CD14-positive monocyte (primary cell): ENCODE measurements around the gene SHBG. TPM values are rescaled to one million over a fixed set of nuclear protein-coding genes. Genes with fewer than 3 reads are reported as not detected.

ENCODE experiments used
- DNase-seq, 3 donors: peaks; one replicate each; pipeline ENCODE4 v3.0.0-alpha.2; 2011 to 2022
- H2AFZ ChIP-seq: 2 replicates; pipeline ENCODE4 v1.6.0; 2012; ENCODE audit warnings: mild to moderate bottlenecking, low read depth, low read length, inconsistent platforms; ENCODE audit not compliant: insufficient read depth, poor library complexity, severe bottlenecking
- H3K27ac ChIP-seq, 2 donors: 1 replicate in 1 of 2; 2 replicates in 1 of 2; pipeline ENCODE4 v1.5.1; 2012 to 2013; ENCODE audit warnings: low read length in 2 of 2, control low read depth in 1 of 2, inconsistent platforms in 1 of 2, low read depth in 1 of 2, mild to moderate bottlenecking in 1 of 2
- H3K27me3 ChIP-seq, 2 donors: one replicate each; pipeline versions ENCODE4 v1.6.0 to v1.6.1; 2011 to 2013; ENCODE audit warnings: low read length in 2 of 2; ENCODE audit not compliant: control insufficient read depth in 2 of 2, insufficient read depth in 2 of 2
- H3K36me3 ChIP-seq, 2 donors: replicated peaks in 1 of 2; 1 replicate in 1 of 2; 2 replicates in 1 of 2; pipeline versions ENCODE4 v1.5.1 to v1.6.1; 2012 to 2013; ENCODE audit warnings: low read length in 2 of 2, control low read depth in 1 of 2, inconsistent platforms in 1 of 2, mild to moderate bottlenecking in 1 of 2; ENCODE audit not compliant: insufficient read depth in 2 of 2, control insufficient read depth in 1 of 2
- H3K4me1 ChIP-seq, 2 donors: 1 replicate in 1 of 2; 2 replicates in 1 of 2; pipeline versions ENCODE4 v1.5.1 to v1.6.1; 2012 to 2013; ENCODE audit warnings: low read length in 2 of 2, control low read depth in 1 of 2, inconsistent platforms in 1 of 2, mild to moderate bottlenecking in 1 of 2, moderate library complexity in 1 of 2; ENCODE audit not compliant: insufficient read depth in 2 of 2, control insufficient read depth in 1 of 2
- H3K4me2 ChIP-seq: replicated peaks from 2 replicates; pipeline ENCODE3; 2012; ENCODE audit warnings: low read length, moderate library complexity, mild to moderate bottlenecking; ENCODE audit not compliant: poor library complexity, severe bottlenecking; ENCODE audit errors: extremely low read depth
- H3K4me3 ChIP-seq, 3 experiments: fragments of 200-600 bp in 1 of 3; sonication (generic) in 1 of 3; replicated peaks in 1 of 3; 1 replicate in 2 of 3; 2 replicates in 1 of 3; pipeline ENCODE4 v1.5.1; 2011 to 2013; ENCODE audit warnings: low read length in 3 of 3, mild to moderate bottlenecking in 3 of 3, control low read depth in 2 of 3, low read depth in 2 of 3, inconsistent platforms in 1 of 3, moderate library complexity in 1 of 3
- H3K79me2 ChIP-seq: 2 replicates; pipeline ENCODE4 v1.6.0; 2012; ENCODE audit warnings: mild to moderate bottlenecking, control low read depth, inconsistent platforms, low read length, moderate library complexity; ENCODE audit not compliant: insufficient read depth
- H3K9ac ChIP-seq: 2 replicates; pipeline ENCODE4 v1.6.0; 2017; ENCODE audit warnings: low read length, mild to moderate bottlenecking; ENCODE audit not compliant: insufficient read depth, poor library complexity, severe bottlenecking
- H3K9me3 ChIP-seq, 2 donors: replicated peaks in 1 of 2; 1 replicate in 1 of 2; 2 replicates in 1 of 2; pipeline versions ENCODE4 v1.5.1 to v1.6.1; 2012 to 2013; ENCODE audit warnings: low read length in 2 of 2, control low read depth in 1 of 2; ENCODE audit not compliant: control insufficient read depth in 1 of 2, insufficient read depth in 1 of 2
- H4K20me1 ChIP-seq: 2 replicates; pipeline ENCODE4 v1.6.0; 2012; ENCODE audit warnings: mild to moderate bottlenecking, low read length, control low read depth, moderate library complexity; ENCODE audit not compliant: insufficient read depth
- H3K27ac Mint-ChIP-seq, 7 donors: one replicate each; pipeline ENCODE4 v1.8.0; 2020; ENCODE audit warnings: mild to moderate bottlenecking in 7 of 7, mixed read lengths in 7 of 7, moderate library complexity in 6 of 7, inconsistent platforms in 2 of 7
- H3K27me3 Mint-ChIP-seq, 3 donors: one replicate each; pipeline ENCODE4 v1.8.0; 2021 to 2022; ENCODE audit warnings: low read depth in 3 of 3, mild to moderate bottlenecking in 3 of 3, mixed read lengths in 3 of 3, moderate library complexity in 3 of 3, inconsistent platforms in 1 of 3
- H3K36me3 Mint-ChIP-seq, 2 donors: one replicate each; pipeline ENCODE4 v1.8.0; 2020; ENCODE audit warnings: mixed read lengths in 2 of 2, inconsistent platforms in 1 of 2, mild to moderate bottlenecking in 1 of 2
- H3K4me1 Mint-ChIP-seq: one replicate; pipeline ENCODE4 v1.8.0; 2020; ENCODE audit warnings: mild to moderate bottlenecking, mixed read lengths
- H3K4me3 Mint-ChIP-seq, 2 donors: one replicate each; pipeline ENCODE4 v1.8.0; 2020; ENCODE audit warnings: mild to moderate bottlenecking in 2 of 2, mixed read lengths in 2 of 2, moderate library complexity in 1 of 2
- H3K9me3 Mint-ChIP-seq, 7 donors: one replicate each; pipeline ENCODE4 v1.8.0; 2020 to 2022; ENCODE audit warnings: mixed read lengths in 7 of 7, mild to moderate bottlenecking in 6 of 7, moderate library complexity in 6 of 7, inconsistent platforms in 2 of 7
- WGBS: methylation state at CpG from one replicate; pipeline ENCODE4 v1.1.5; 2013; ENCODE audit warnings: missing lambda C conversion rate; ENCODE audit not compliant: insufficient coverage; 5-methylcytosine and 5-hydroxymethylcytosine counted together
- intact Hi-C, 2 donors: fragments of 100-400 bp; cut with micrococcal nuclease; formaldehyde crosslinking; loops; one replicate each; pipeline versions ENCODE4 v1.15.0 to v1.15.1; 2023
- polyA plus RNA-seq, 3 donors: library from polyadenylated mRNA; depleted of rRNA in 1 of 3; unstranded in 2 of 3; stranded (reverse) in 1 of 3; fragments of 300-500 nt in 2 of 3; fragments of >200 nt in 1 of 3; fragmentation: Illumina TruSeq in 2 of 3; gene quantifications; 1 replicate in 2 of 3; 2 replicates in 1 of 3; pipeline ENCODE4 v1.2.3, GENCODE V29; 2012 to 2021
- TF ChIP-seq, protein P1 (sequence below): fragments of 200-600 bp; IDR thresholded peaks from one replicate; pipeline ENCODE4 v1.8.0; 2022; ENCODE audit warnings: antibody characterized with exemption, mild to moderate bottlenecking

Gene SHBG
- polyA plus RNA-seq, 3 donors = 0.43 TPM; not detected in 1

DNA sequence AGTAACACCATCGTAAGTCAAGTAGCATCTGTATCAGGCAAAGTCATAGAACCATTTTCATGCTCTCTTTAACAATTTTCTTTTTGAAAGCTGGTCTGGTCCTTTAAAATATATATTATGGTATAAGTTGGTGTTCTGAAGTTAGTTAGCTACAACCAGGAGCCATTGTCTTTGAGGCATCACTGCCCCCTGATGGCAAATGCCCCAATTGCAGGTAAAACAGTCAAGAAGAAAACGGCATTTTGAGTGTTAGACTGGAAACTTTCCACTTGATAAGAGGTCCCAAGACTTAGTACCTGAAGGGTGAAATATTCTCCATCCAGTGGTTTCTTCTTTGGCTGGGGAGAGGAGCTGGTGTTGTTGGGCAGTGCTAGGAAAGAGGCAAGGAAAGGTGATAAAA, 43.3 kb downstream of the SHBG start:
- intact Hi-C loops = no loop called here

DNA sequence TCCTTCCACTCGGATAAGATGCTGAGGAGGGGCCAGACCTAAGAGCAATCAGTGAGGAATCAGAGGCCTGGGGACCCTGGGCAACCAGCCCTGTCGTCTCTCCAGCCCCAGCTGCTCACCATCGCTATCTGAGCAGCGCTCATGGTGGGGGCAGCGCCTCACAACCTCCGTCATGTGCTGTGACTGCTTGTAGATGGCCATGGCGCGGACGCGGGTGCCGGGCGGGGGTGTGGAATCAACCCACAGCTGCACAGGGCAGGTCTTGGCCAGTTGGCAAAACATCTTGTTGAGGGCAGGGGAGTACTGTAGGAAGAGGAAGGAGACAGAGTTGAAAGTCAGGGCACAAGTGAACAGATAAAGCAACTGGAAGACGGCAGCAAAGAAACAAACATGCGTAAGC, 45.0 kb downstream of the SHBG start:
- Mint-ChIP-seq H3K4me1 (no peaks in the 10 kb centered on the region), H3K9me3 (peaks cover 9 to 23% (median 14%) of the 10 kb centered on the region in 7 donors), H3K27ac (peak overlapping the region in 1 of 7 donors; percentile 15), H3K27me3 (peaks cover 0 to 3% (median 0%) of the 10 kb centered on the region in 3 donors), H3K4me3 (no peak overlapping the region), H3K36me3 (peaks cover 57 to 75% of the 10 kb centered on the region in 2 donors)
- Histone ChIP-seq H3K9me3 (peaks cover 10 to 16% of the 10 kb centered on the region in 2 donors), H4K20me1 (peaks cover 28% of the 10 kb centered on the region), H3K4me2 (no peak overlapping the region), H3K9ac (no peak overlapping the region), H2AFZ (no peak overlapping the region), H3K4me3 (no peak overlapping the region), H3K79me2 (peaks cover 7% of the 10 kb centered on the region), H3K27me3 (no peaks in the 10 kb centered on the region), H3K27ac (no peak overlapping the region), H3K36me3 (peaks cover 52 to 67% of the 10 kb centered on the region in 2 donors), H3K4me1 (no peaks in the 10 kb centered on the region)
- DNase-seq = no peak
- intact Hi-C loops = no loop called here
- TF ChIP-seq, protein P1, sequence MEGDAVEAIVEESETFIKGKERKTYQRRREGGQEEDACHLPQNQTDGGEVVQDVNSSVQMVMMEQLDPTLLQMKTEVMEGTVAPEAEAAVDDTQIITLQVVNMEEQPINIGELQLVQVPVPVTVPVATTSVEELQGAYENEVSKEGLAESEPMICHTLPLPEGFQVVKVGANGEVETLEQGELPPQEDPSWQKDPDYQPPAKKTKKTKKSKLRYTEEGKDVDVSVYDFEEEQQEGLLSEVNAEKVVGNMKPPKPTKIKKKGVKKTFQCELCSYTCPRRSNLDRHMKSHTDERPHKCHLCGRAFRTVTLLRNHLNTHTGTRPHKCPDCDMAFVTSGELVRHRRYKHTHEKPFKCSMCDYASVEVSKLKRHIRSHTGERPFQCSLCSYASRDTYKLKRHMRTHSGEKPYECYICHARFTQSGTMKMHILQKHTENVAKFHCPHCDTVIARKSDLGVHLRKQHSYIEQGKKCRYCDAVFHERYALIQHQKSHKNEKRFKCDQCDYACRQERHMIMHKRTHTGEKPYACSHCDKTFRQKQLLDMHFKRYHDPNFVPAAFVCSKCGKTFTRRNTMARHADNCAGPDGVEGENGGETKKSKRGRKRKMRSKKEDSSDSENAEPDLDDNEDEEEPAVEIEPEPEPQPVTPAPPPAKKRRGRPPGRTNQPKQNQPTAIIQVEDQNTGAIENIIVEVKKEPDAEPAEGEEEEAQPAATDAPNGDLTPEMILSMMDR = no peak
- over 99% methylated on average over 12 of the region's 14 CpGs for WGBS

More for the DNA sequence above, 43.3 kb downstream of the SHBG start:
- WGBS = no CpG with 5 or more reads among the region's 2 CpGs
- TF ChIP-seq, protein P1 = peak; percentile 56
- H3K9ac ChIP-seq = no peak overlapping the region
- peaks cover 0 to 3% (median 0%) of the 10 kb centered on the region in 3 donors for H3K27me3 Mint-ChIP-seq
- peak overlapping the region in 1 of 7 donors; percentile 59 for H3K27ac Mint-ChIP-seq
- no peaks in the 10 kb centered on the region for H3K27me3 ChIP-seq
- peaks cover 10 to 16% of the 10 kb centered on the region in 2 donors for H3K9me3 ChIP-seq
- H4K20me1 ChIP-seq = peaks cover 21% of the 10 kb centered on the region
- H3K4me1 ChIP-seq = no peaks in the 10 kb centered on the region
- H3K27ac ChIP-seq = no peak overlapping the region
- no peaks in the 10 kb centered on the region for H3K4me1 Mint-ChIP-seq
- peaks cover 9 to 23% (median 14%) of the 10 kb centered on the region in 7 donors for H3K9me3 Mint-ChIP-seq
- no peak overlapping the region for H3K4me2 ChIP-seq
- peaks cover 72 to 89% of the 10 kb centered on the region in 2 donors for H3K36me3 Mint-ChIP-seq
- peaks cover 69 to 84% of the 10 kb centered on the region in 2 donors for H3K36me3 ChIP-seq
- H3K79me2 ChIP-seq = no peaks in the 10 kb centered on the region
- H3K4me3 Mint-ChIP-seq = no peak overlapping the region
- H3K4me3 ChIP-seq = no peak overlapping the region
- peak; percentile 21 to 40 (median 33) for DNase-seq
- no peak overlapping the region for H2AFZ ChIP-seq
